LNCAP (cell line): ENCODE results near the gene MPP1.

Experiments
- CTCF ChIP-seq: fragments of 450-650 bp; IDR thresholded peaks from 2 replicates; pipeline ENCODE4 v1.5.1; 2017; ENCODE audit warnings: mild to moderate bottlenecking

The MPP1 gene

GRCh38 chrX:154818916-154819770, 13.9 kb upstream of the MPP1 start:
- no peak for TF ChIP-seq CTCF

GRCh38 chrX:154815274-154815818, 10.1 kb upstream of the MPP1 start:
- no peak for TF ChIP-seq CTCF

- no peak for TF ChIP-seq CTCF
Measured at GRCh38 chrX:154813801-154814200, 8.5 kb upstream of the MPP1 start.

GRCh38 chrX:154812341-154813101, 7.2 kb upstream of the MPP1 start:
- no peak for TF ChIP-seq CTCF

- TF ChIP-seq CTCF = no peak
Measured at GRCh38 chrX:154809939-154810665, 4.8 kb upstream of the MPP1 start.

GRCh38 chrX:154806837-154807501, 1.7 kb upstream of the MPP1 start:
- TF ChIP-seq CTCF = no peak

- no peak for TF ChIP-seq CTCF
Measured at GRCh38 chrX:154805696-154806091, 409 bp upstream of the MPP1 start.
